Natural killer cell (primary cell): ENCODE measurements around the gene NPM3. TPM values are rescaled to one million over a fixed set of nuclear protein-coding genes. Genes with fewer than 3 reads are reported as not detected.

Source experiments
- ATAC-seq, 3 donors: fragments of 150-1000 bp in 2 of 3; fragments of 200-7000 bp in 1 of 3; cut with Tn5 transposase; 1 replicate in 1 of 3; 2 replicates in 2 of 3; pipeline ENCODE4 v1.10.0; 2021; ENCODE audit warnings: mild to moderate bottlenecking in 2 of 3, moderate library complexity in 2 of 3
- DNase-seq, 2 donors: peaks; one replicate each; pipeline versions ENCODE4 v3.0.0 to v3.0.0-alpha.2; 2013 to 2021; ENCODE audit warnings: mixed read lengths in 1 of 2
- H3K27ac ChIP-seq: one replicate; pipeline ENCODE4 v1.5.1; 2013; ENCODE audit warnings: mild to moderate bottlenecking, low read length
- H3K27me3 ChIP-seq: one replicate; pipeline ENCODE4 v1.6.1; 2013; ENCODE audit warnings: low read length; ENCODE audit not compliant: control insufficient read depth, insufficient read depth
- H3K36me3 ChIP-seq: one replicate; pipeline ENCODE4 v1.6.1; 2013; ENCODE audit warnings: low read length; ENCODE audit not compliant: control insufficient read depth, insufficient read depth
- H3K4me1 ChIP-seq: one replicate; pipeline ENCODE4 v1.6.1; 2013; ENCODE audit warnings: low read length; ENCODE audit not compliant: control insufficient read depth, insufficient read depth
- H3K4me3 ChIP-seq: one replicate; pipeline ENCODE4 v1.5.1; 2013; ENCODE audit warnings: low read length
- H3K9me3 ChIP-seq: one replicate; pipeline ENCODE4 v1.6.1; 2013; ENCODE audit warnings: low read length; ENCODE audit not compliant: control insufficient read depth, insufficient read depth
- H3K27ac Mint-ChIP-seq, 2 donors: one replicate each; pipeline ENCODE4 v1.8.0; 2022; ENCODE audit warnings: mild to moderate bottlenecking in 2 of 2, mixed read lengths in 2 of 2, moderate library complexity in 1 of 2
- H3K27me3 Mint-ChIP-seq, 2 donors: one replicate each; pipeline ENCODE4 v1.8.0; 2022; ENCODE audit warnings: low read depth in 2 of 2, mixed read lengths in 2 of 2
- H3K36me3 Mint-ChIP-seq: one replicate; pipeline ENCODE4 v1.8.0; 2022; ENCODE audit warnings: mixed read lengths
- H3K4me1 Mint-ChIP-seq, 2 donors: one replicate each; pipeline ENCODE4 v1.8.0; 2022; ENCODE audit warnings: mixed read lengths in 2 of 2
- H3K4me3 Mint-ChIP-seq: one replicate; pipeline ENCODE4 v1.8.0; 2022; ENCODE audit warnings: mild to moderate bottlenecking, moderate library complexity, mixed read lengths
- H3K9me3 Mint-ChIP-seq, 2 donors: one replicate each; pipeline ENCODE4 v1.8.0; 2022; ENCODE audit warnings: mixed read lengths in 2 of 2
- WGBS: methylation state at CpG from one replicate; pipeline ENCODE4 v1.1.7; 2013; ENCODE audit warnings: missing lambda C conversion rate; ENCODE audit not compliant: insufficient coverage; 5-methylcytosine and 5-hydroxymethylcytosine counted together
- intact Hi-C: fragments of 100-400 bp; cut with micrococcal nuclease; formaldehyde crosslinking; loops from one replicate; pipeline ENCODE4 v1.14.2; 2022
- total RNA-seq, 4 donors: library from RNA; stranded (reverse); fragments of 120-200 nt in 1 of 4; gene quantifications; one replicate each; pipeline versions ENCODE4 v1.2.3 to v1.2.4, GENCODE V29; 2013 to 2022
- TF ChIP-seq, protein P1 (sequence below): fragments of 200-600 bp; IDR thresholded peaks from one replicate; pipeline ENCODE4 v1.8.0; 2022; ENCODE audit warnings: antibody characterized with exemption

NPM3 gene
- total RNA-seq, 3 donors from 2014 or later (not counting 1 experiment from before 2014, with no cell fraction given), result 8.2 to 9.0 (median 8.5) TPM

DNA sequence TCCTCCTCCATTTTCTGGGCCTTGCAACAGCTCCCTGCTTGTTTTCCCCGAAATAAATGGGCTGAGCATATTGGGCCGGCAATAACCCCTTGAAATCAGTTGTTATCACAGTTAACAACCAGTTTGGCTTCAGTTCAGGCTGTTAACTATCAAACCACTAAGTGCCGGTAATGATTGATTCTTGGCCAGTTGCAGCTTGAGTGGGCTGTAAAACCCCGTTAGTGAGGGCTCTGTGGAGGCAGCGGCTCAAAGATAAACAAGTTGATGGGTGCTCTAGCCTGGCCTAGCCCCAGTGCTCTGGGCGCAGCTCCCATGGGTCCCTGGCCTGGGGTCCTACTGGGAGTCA is 15.7 kb downstream of the NPM3 start:
- Mint-ChIP-seq H3K9me3 (no peaks in the 10 kb centered on the region), H3K4me3 (no peak overlapping the region), H3K27me3 (peaks cover 24 to 39% of the 10 kb centered on the region in 2 donors), H3K36me3 (no peaks in the 10 kb centered on the region), H3K27ac (no peak overlapping the region), H3K4me1 (no peaks in the 10 kb centered on the region)
- TF ChIP-seq, protein P1, sequence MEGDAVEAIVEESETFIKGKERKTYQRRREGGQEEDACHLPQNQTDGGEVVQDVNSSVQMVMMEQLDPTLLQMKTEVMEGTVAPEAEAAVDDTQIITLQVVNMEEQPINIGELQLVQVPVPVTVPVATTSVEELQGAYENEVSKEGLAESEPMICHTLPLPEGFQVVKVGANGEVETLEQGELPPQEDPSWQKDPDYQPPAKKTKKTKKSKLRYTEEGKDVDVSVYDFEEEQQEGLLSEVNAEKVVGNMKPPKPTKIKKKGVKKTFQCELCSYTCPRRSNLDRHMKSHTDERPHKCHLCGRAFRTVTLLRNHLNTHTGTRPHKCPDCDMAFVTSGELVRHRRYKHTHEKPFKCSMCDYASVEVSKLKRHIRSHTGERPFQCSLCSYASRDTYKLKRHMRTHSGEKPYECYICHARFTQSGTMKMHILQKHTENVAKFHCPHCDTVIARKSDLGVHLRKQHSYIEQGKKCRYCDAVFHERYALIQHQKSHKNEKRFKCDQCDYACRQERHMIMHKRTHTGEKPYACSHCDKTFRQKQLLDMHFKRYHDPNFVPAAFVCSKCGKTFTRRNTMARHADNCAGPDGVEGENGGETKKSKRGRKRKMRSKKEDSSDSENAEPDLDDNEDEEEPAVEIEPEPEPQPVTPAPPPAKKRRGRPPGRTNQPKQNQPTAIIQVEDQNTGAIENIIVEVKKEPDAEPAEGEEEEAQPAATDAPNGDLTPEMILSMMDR, result no peak
- Histone ChIP-seq H3K27ac (no peak overlapping the region), H3K36me3 (no peaks in the 10 kb centered on the region), H3K4me1 (no peaks in the 10 kb centered on the region), H3K4me3 (no peak overlapping the region), H3K9me3 (no peaks in the 10 kb centered on the region), H3K27me3 (peaks cover 2% of the 10 kb centered on the region)
- intact Hi-C loops, result no loop called here
- ATAC-seq, result no peak
- no peak for DNase-seq
- WGBS, result 56% methylated on average over 6 of the region's 6 CpGs

DNA sequence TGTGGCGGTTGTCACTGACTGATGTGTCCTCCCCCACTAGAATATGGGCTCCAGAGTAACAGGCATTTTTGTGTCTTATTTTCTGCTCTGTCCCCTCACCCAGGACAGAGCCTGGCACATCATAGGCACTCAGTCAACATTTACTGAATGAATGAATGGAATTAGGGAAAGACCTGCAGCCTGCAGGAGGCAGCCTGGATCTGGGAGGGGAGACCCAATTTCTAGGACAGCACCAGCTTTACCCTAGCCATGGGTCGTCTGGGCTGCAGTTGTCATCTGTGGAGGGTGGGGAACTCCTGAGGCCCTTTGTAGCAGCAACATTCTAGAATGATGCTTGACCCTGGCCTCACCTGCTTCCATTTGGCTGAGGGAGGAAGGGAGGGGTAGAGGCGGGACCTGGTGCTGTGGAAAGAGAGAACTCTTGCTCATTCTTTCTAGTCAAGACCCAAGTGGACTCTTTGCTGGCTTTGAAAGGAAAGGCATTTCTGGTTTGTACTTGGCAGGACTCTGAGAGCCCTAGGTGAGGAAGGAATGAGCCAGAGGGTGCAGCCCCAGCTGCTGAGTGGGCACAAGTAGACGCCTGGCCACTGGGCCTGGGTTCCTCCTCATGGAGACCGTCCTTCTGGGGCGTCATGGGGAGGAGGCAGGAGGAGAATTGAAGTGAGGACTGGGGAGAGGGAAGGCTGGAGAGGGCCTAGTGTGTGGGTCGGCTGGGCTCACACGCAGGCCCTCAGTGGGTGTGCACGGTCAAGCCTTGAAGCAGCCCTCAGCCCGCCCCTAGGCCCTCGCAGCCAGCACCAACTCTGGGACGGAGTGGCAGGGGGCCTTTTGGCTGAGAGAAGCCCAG is 16.3 kb downstream of the NPM3 start:
- H3K27me3 Mint-ChIP-seq, result peaks cover 18 to 34% of the 10 kb centered on the region in 2 donors
- ATAC-seq, result no peak
- WGBS, result 86% methylated on average over 12 of the region's 12 CpGs

DNA sequence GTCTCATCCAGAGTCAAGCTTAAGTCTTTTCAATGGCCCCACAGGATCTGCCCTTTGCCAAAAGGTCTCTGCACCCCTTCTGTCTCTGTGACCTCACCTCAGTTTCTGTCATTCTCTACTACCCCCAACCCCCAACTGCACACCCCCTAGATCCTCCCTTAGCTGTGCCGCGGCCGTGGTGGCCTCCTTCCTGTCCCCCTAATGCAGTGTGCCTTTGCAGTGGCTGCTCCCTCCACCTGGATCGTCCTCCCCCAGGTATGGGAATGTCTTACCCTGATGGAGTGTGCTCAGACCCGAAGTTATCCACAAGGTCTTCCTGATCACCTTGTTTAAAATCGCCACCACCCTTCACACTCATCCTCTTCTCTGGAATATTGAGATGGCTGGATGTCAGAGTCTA is 16.9 kb downstream of the NPM3 start:
- Mint-ChIP-seq H3K4me3 (no peak overlapping the region), H3K27ac (no peak overlapping the region), H3K4me1 (no peaks in the 10 kb centered on the region), H3K27me3 (peaks cover 11 to 29% of the 10 kb centered on the region in 2 donors), H3K36me3 (no peaks in the 10 kb centered on the region), H3K9me3 (no peaks in the 10 kb centered on the region)
- intact Hi-C loops, result no loop called here
- H3K27ac ChIP-seq, result no peak overlapping the region
- H3K4me3 ChIP-seq, result no peak overlapping the region
- WGBS, result 78% methylated on average over 4 of the region's 6 CpGs
- no peaks in the 10 kb centered on the region for H3K27me3 ChIP-seq
- TF ChIP-seq, protein P1, result no peak
- no peaks in the 10 kb centered on the region for H3K36me3 ChIP-seq
- ATAC-seq (no peak), DNase-seq (no peak)
- H3K9me3 ChIP-seq, result no peaks in the 10 kb centered on the region
- no peaks in the 10 kb centered on the region for H3K4me1 ChIP-seq

More for the DNA sequence above, 16.3 kb downstream of the NPM3 start:
- Histone ChIP-seq H3K9me3 (no peaks in the 10 kb centered on the region), H3K27me3 (no peaks in the 10 kb centered on the region), H3K4me1 (no peaks in the 10 kb centered on the region), H3K36me3 (no peaks in the 10 kb centered on the region), H3K27ac (no peak overlapping the region), H3K4me3 (no peak overlapping the region)
- Mint-ChIP-seq H3K9me3 (no peaks in the 10 kb centered on the region), H3K4me1 (no peaks in the 10 kb centered on the region), H3K4me3 (no peak overlapping the region), H3K36me3 (no peaks in the 10 kb centered on the region), H3K27ac (no peak overlapping the region)
- no peak for DNase-seq
- intact Hi-C loops, result no loop called here
- TF ChIP-seq, protein P1, result no peak
